H9 (cell line): ENCODE measurements around the gene DEDD2. TPM values are rescaled to one million over a fixed set of nuclear protein-coding genes. Genes with fewer than 3 reads are reported as not detected.

Experiments
- DNase-seq: peaks from one replicate; pipeline ENCODE4 v3.0.0-alpha.2; 2017
- H2AFZ ChIP-seq: one replicate; pipeline ENCODE4 v1.6.1; 2013; ENCODE audit warnings: mild to moderate bottlenecking, low read length, control low read depth, moderate library complexity
- H2AK5ac ChIP-seq: 2 replicates; pipeline ENCODE4 v1.6.1; 2013; ENCODE audit warnings: low read length, control low read depth, mixed read lengths; ENCODE audit not compliant: insufficient read length
- H2BK120ac ChIP-seq: one replicate; pipeline ENCODE4 v1.6.1; 2013; ENCODE audit warnings: low read depth, mild to moderate bottlenecking, low read length, control low read depth, inconsistent platforms; ENCODE audit not compliant: poor library complexity, severe bottlenecking
- H2BK12ac ChIP-seq: 2 replicates; pipeline ENCODE4 v1.6.1; 2013; ENCODE audit warnings: low read length, control low read depth, mixed read lengths, low read depth; ENCODE audit not compliant: insufficient read length
- H2BK15ac ChIP-seq: 2 replicates; pipeline ENCODE4 v1.6.1; 2013; ENCODE audit warnings: low read depth, low read length, control low read depth
- H2BK20ac ChIP-seq: one replicate; pipeline ENCODE4 v1.6.1; 2013; ENCODE audit warnings: low read depth, mild to moderate bottlenecking, low read length, control low read depth, inconsistent platforms; ENCODE audit not compliant: poor library complexity, severe bottlenecking
- H2BK5ac ChIP-seq: 2 replicates; pipeline ENCODE4 v1.6.1; 2013; ENCODE audit warnings: low read length, control low read depth, mixed read lengths; ENCODE audit not compliant: insufficient read length
- H3K14ac ChIP-seq: 2 replicates; pipeline ENCODE4 v1.6.1; 2013; ENCODE audit warnings: low read length, control low read depth; ENCODE audit not compliant: insufficient read depth
- H3K18ac ChIP-seq: 2 replicates; pipeline ENCODE4 v1.6.1; 2013; ENCODE audit warnings: low read depth, mild to moderate bottlenecking, mixed read lengths, low read length, control low read depth; ENCODE audit not compliant: insufficient read length
- H3K23ac ChIP-seq: 2 replicates; pipeline ENCODE4 v1.6.1; 2013; ENCODE audit warnings: low read length, control low read depth, mixed read lengths, low read depth; ENCODE audit not compliant: insufficient read length
- H3K23me2 ChIP-seq: 2 replicates; pipeline ENCODE4 v1.6.1; 2013; ENCODE audit warnings: low read depth, mild to moderate bottlenecking, mixed read lengths, low read length, control low read depth; ENCODE audit not compliant: insufficient read length, poor library complexity, severe bottlenecking
- H3K27ac ChIP-seq: 2 replicates; pipeline ENCODE4 v1.5.1; 2013; ENCODE audit warnings: low read length, control low read depth, mixed read lengths, low read depth; ENCODE audit not compliant: insufficient read length
- H3K27me3 ChIP-seq: 2 replicates; pipeline ENCODE4 v1.6.1; 2013; ENCODE audit warnings: low read length, control low read depth, inconsistent platforms; ENCODE audit not compliant: insufficient read depth
- H3K4ac ChIP-seq: 2 replicates; pipeline ENCODE4 v1.6.1; 2013; ENCODE audit warnings: low read depth, mild to moderate bottlenecking, control low read depth, inconsistent platforms, low read length, moderate library complexity
- H3K4me1 ChIP-seq: 2 replicates; pipeline ENCODE4 v1.6.1; 2013; ENCODE audit warnings: low read length, control low read depth, inconsistent platforms; ENCODE audit not compliant: insufficient read depth
- H3K4me2 ChIP-seq: 2 replicates; pipeline ENCODE4 v1.6.1; 2013; ENCODE audit warnings: low read length, control low read depth, mixed read lengths; ENCODE audit not compliant: insufficient read length, insufficient read depth
- H3K56ac ChIP-seq: 2 replicates; pipeline ENCODE4 v1.6.1; 2013; ENCODE audit warnings: low read depth, mild to moderate bottlenecking, mixed read lengths, low read length, control low read depth; ENCODE audit not compliant: insufficient read length
- H3K79me1 ChIP-seq: 2 replicates; pipeline ENCODE4 v1.6.1; 2013; ENCODE audit warnings: low read depth, mild to moderate bottlenecking, moderate library complexity, low read length, control low read depth, inconsistent platforms; ENCODE audit not compliant: insufficient read depth, poor library complexity, severe bottlenecking
- H3K79me2 ChIP-seq: 2 replicates; pipeline ENCODE4 v1.6.1; 2013; ENCODE audit warnings: low read length, control low read depth, inconsistent platforms; ENCODE audit not compliant: insufficient read depth
- H3K9ac ChIP-seq: 2 replicates; pipeline ENCODE4 v1.6.1; 2013; ENCODE audit warnings: low read length, control low read depth, mixed read lengths; ENCODE audit not compliant: insufficient read length; ENCODE audit errors: extremely low read depth
- H3K9me3 ChIP-seq: one replicate; pipeline ENCODE4 v1.6.1; 2013; ENCODE audit warnings: low read depth, low read length, inconsistent platforms; ENCODE audit not compliant: control insufficient read depth
- H3T11ph ChIP-seq: one replicate; pipeline ENCODE4 v1.6.1; 2013; ENCODE audit warnings: mild to moderate bottlenecking, low read length, control low read depth, inconsistent platforms
- H4K20me1 ChIP-seq: one replicate; pipeline ENCODE4 v1.6.1; 2013; ENCODE audit not compliant: control insufficient read depth, insufficient read length, insufficient read depth
- H4K5ac ChIP-seq: 2 replicates; pipeline ENCODE4 v1.6.1; 2013; ENCODE audit warnings: low read depth, mild to moderate bottlenecking, mixed read lengths, low read length, control low read depth; ENCODE audit not compliant: insufficient read length
- H4K8ac ChIP-seq: replicated peaks from 2 replicates; pipeline ENCODE4 v1.6.1; 2013; ENCODE audit warnings: low read length, control low read depth, mixed read lengths, low read depth; ENCODE audit not compliant: insufficient read length
- H4K91ac ChIP-seq: 2 replicates; pipeline ENCODE4 v1.6.1; 2013; ENCODE audit warnings: low read depth, mild to moderate bottlenecking, moderate library complexity, mixed read lengths, low read length, control low read depth; ENCODE audit not compliant: insufficient read length
- H3K27ac Mint-ChIP-seq, 3 experiments: 2 replicates in 2 of 3; 3 replicates in 1 of 3; pipeline ENCODE4 v1.8.0; 2020 to 2021; ENCODE audit warnings: mixed read lengths in 3 of 3, mild to moderate bottlenecking in 1 of 3, moderate library complexity in 1 of 3
- H3K27me3 Mint-ChIP-seq: 2 replicates; pipeline ENCODE4 v1.8.0; 2021; ENCODE audit warnings: low read depth, mild to moderate bottlenecking, moderate library complexity, mixed read lengths
- H3K36me3 Mint-ChIP-seq, 3 experiments: 2 replicates in 2 of 3; 3 replicates in 1 of 3; pipeline ENCODE4 v1.8.0; 2020 to 2021; ENCODE audit warnings: low read depth in 3 of 3, mixed read lengths in 3 of 3; ENCODE audit not compliant: insufficient read depth in 1 of 3
- H3K4me1 Mint-ChIP-seq, 2 experiments: 2 replicates each; pipeline ENCODE4 v1.8.0; 2020; ENCODE audit warnings: mixed read lengths in 2 of 2
- H3K4me3 Mint-ChIP-seq, 2 experiments: 2 replicates in 1 of 2; 3 replicates in 1 of 2; pipeline ENCODE4 v1.8.0; 2020 to 2021; ENCODE audit warnings: mild to moderate bottlenecking in 2 of 2, mixed read lengths in 2 of 2, moderate library complexity in 1 of 2
- H3K9me3 Mint-ChIP-seq, 2 experiments: 2 replicates in 1 of 2; 3 replicates in 1 of 2; pipeline ENCODE4 v1.8.0; 2020; ENCODE audit warnings: mild to moderate bottlenecking in 2 of 2, mixed read lengths in 2 of 2, moderate library complexity in 1 of 2
- WGBS: extraction: QIAGEN DNeasy Blood & Tissue Kit; methylation state at CpG from one replicate; pipeline ENCODE4 v1.1.7; 2013; ENCODE audit warnings: missing lambda C conversion rate, low lambda C conversion rate, mixed read lengths; ENCODE audit not compliant: insufficient read length; ENCODE audit errors: extremely low coverage; 5-methylcytosine and 5-hydroxymethylcytosine counted together
- total RNA-seq: library from RNA; stranded (reverse); gene quantifications from 2 replicates; pipeline ENCODE4 v1.2.1, GENCODE V29; 2021
- TF ChIP-seq, protein P1 (sequence below): fragments of 200-600 bp; sonication (generic); conservative IDR thresholded peaks from 3 replicates; pipeline ENCODE4 v1.8.0; 2021; ENCODE audit warnings: antibody characterized with exemption, mild to moderate bottlenecking

The DEDD2 gene
- total RNA-seq, 1 experiment from 2014 or later: 32.3 TPM

- Mint-ChIP-seq H3K27ac (peak overlapping the region; percentile 80 to 98 (median 94)), H3K36me3 (peaks cover 5 to 22% (median 18%) of the 10 kb centered on the region in 3 experiments; a peak in 6 of 7 replicates), H3K9me3 (no peaks in the 10 kb centered on the region), H3K4me1 (peaks cover 22 to 40% of the 10 kb centered on the region in 2 experiments), H3K4me3 (peak overlapping the region; percentile 87 to 92), H3K27me3 (peaks cover 14% of the 10 kb centered on the region)
- Histone ChIP-seq H3K27ac (no peak overlapping the region), H4K20me1 (no peaks in the 10 kb centered on the region), H2AFZ (no peak overlapping the region), H3K56ac (no peak overlapping the region), H3K4ac (no peak overlapping the region), H2BK15ac (no peak overlapping the region), H3K79me2 (peaks cover 5% of the 10 kb centered on the region; the same call in 1 of the 2 replicates), H4K5ac (no peak overlapping the region), H2BK120ac (no peak overlapping the region), H3K79me1 (no peaks in the 10 kb centered on the region), H3K9ac (no peak overlapping the region), H3K27me3 (no peaks in the 10 kb centered on the region), H3K4me1 (peaks cover 6% of the 10 kb centered on the region; the same call in 1 of the 2 replicates), H3K23me2 (peaks cover 14% of the 10 kb centered on the region), H2BK12ac (no peak overlapping the region), H3K18ac (no peak overlapping the region), H4K91ac (no peak overlapping the region), H3K9me3 (no peaks in the 10 kb centered on the region), H2BK20ac (no peak overlapping the region), H3K4me2 (peak overlapping the region; percentile 54), H2AK5ac (no peak overlapping the region), H3K14ac (peak overlapping the region; percentile 60), H3T11ph (no peak overlapping the region), H4K8ac (no peak overlapping the region), H3K23ac (no peak overlapping the region), H2BK5ac (no peak overlapping the region)
- no CpG with 5 or more reads among the region's 27 CpGs for WGBS
- TF ChIP-seq, protein P1, sequence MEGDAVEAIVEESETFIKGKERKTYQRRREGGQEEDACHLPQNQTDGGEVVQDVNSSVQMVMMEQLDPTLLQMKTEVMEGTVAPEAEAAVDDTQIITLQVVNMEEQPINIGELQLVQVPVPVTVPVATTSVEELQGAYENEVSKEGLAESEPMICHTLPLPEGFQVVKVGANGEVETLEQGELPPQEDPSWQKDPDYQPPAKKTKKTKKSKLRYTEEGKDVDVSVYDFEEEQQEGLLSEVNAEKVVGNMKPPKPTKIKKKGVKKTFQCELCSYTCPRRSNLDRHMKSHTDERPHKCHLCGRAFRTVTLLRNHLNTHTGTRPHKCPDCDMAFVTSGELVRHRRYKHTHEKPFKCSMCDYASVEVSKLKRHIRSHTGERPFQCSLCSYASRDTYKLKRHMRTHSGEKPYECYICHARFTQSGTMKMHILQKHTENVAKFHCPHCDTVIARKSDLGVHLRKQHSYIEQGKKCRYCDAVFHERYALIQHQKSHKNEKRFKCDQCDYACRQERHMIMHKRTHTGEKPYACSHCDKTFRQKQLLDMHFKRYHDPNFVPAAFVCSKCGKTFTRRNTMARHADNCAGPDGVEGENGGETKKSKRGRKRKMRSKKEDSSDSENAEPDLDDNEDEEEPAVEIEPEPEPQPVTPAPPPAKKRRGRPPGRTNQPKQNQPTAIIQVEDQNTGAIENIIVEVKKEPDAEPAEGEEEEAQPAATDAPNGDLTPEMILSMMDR: no peak
- no peak for DNase-seq
Measured at GRCh38 chr19:42252365-42253244, 35.1 kb upstream of the DEDD2 start.
